Activated naive CD4-positive, alpha-beta T cell treated with anti-CD3 and anti-CD28 coated beads, Interleukin-2, amount 50 U/mL, for 72 hours (primary cell): Measurements from ENCODE around the gene ALG1. TPM values are rescaled to one million over a fixed set of nuclear protein-coding genes. Genes with fewer than 3 reads are reported as not detected.
"Not testable (repeated sequence)": the region's sequence is repeated elsewhere in the genome, so short reads cannot be mapped to it uniquely, and the experiment has no call there.

ENCODE experiments used
- ATAC-seq, 2 donors: fragments of 150-1000 bp; cut with Tn5 transposase; 2 replicates each; pipeline ENCODE4 v1.10.0; 2021; ENCODE audit warnings: mild to moderate bottlenecking in 2 of 2, moderate library complexity in 2 of 2
- DNase-seq, 2 donors: peaks; one replicate each; pipeline ENCODE4 v3.0.0; 2021 to 2022; ENCODE audit warnings: low spot score in 2 of 2
- H3K27ac Mint-ChIP-seq, 2 donors: one replicate each; pipeline ENCODE4 v1.8.0; 2022; ENCODE audit warnings: mild to moderate bottlenecking in 2 of 2, mixed read lengths in 2 of 2
- H3K36me3 Mint-ChIP-seq, 2 donors: one replicate each; pipeline ENCODE4 v1.8.0; 2022; ENCODE audit warnings: mixed read lengths in 2 of 2
- H3K9me3 Mint-ChIP-seq, 2 donors: one replicate each; pipeline ENCODE4 v1.8.0; 2022; ENCODE audit warnings: mixed read lengths in 2 of 2
- total RNA-seq, 2 donors: library from RNA; stranded (reverse); gene quantifications; one replicate each; pipeline ENCODE4 v1.2.3, GENCODE V29; 2022

ALG1 gene
- total RNA-seq, 2 donors from 2014 or later, result 11.0 to 20.8 TPM

DNA sequence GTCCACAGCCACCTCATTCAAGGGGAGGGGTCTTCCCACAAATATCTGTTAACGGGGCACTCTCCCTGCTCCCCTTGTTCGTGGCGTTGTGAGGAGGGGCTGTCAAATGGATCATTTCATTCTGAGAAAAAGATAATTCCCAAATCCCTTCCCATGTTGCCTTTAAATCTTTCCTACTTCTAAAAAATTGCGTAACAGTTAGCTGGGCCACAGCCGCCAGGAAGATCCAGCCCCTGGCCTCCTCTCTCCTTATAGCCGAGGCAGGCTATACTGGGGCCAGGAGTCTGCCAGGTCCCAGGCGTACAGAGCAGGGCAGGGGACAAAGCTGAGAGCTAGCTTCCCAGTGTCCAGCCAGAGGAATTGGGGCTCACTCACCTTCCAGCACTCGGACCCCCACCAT lies 6.3 kb upstream of the ALG1 start:
- Mint-ChIP-seq H3K9me3 (no peaks in the 10 kb centered on the region), H3K36me3 (no peaks in the 10 kb centered on the region), H3K27ac (no peak overlapping the region)
- ATAC-seq, result no peak
- DNase-seq, result no peak

DNA sequence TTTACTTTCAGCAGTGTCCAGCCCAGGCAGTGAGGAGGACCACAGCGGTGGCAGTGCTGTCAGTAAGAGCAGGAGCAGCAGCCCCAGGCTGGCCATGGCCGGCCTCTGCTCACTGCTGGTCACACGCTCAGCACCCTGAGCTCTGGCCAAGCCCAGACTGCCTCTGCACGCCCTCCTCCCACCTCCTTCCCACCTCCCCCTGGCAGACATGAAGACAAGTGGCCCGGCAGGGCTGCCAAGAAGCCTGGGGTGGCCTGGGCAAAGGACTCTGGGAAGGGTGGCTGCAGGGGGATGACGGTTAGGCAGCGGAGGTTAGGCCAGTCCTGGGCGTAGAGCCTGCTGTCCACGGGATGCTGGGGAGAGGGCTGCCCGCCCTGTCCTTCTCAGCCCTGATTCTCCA lies 5.8 kb upstream of the ALG1 start, which contains the start of gene C16orf89:
TSS of gene C16orf89 (minus strand) at position 144 of the 400 bp plus-strand sequence. CDS start at position 96, 48 bp downstream.
- H3K36me3 Mint-ChIP-seq, result no peaks in the 10 kb centered on the region

DNA sequence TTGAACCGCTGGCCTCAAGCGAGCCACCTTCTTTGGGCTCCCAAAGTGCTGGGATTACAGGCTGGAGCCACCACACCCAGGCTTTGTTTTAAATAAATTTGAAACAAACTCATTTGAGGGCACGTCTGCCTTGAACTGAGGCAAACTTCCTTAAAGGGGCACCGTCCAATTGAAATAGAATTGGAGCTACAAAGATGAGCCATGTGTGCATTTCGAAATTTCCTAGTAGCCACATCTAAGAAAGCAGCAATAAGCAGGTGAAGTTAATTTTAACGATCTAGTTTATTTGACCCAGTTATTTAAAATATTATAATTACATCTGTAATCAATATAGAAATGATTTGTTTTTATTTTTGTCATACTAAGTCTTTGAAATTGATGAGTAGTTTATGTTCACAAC lies 5.1 kb upstream of the ALG1 start:
- peaks cover 2% of the 10 kb centered on the region in 2 donors for H3K36me3 Mint-ChIP-seq
- DNase-seq (no peak), ATAC-seq (no peak)
- H3K27ac Mint-ChIP-seq, result no peak overlapping the region
- H3K9me3 Mint-ChIP-seq, result no peaks in the 10 kb centered on the region

More for the DNA sequence above, 5.8 kb upstream of the ALG1 start, which contains the start of gene C16orf89:
- DNase-seq (no peak), ATAC-seq (no peak)
- no peak within 1 kb of the TSS for H3K27ac Mint-ChIP-seq
- no peaks in the 10 kb centered on the region for H3K9me3 Mint-ChIP-seq

DNA sequence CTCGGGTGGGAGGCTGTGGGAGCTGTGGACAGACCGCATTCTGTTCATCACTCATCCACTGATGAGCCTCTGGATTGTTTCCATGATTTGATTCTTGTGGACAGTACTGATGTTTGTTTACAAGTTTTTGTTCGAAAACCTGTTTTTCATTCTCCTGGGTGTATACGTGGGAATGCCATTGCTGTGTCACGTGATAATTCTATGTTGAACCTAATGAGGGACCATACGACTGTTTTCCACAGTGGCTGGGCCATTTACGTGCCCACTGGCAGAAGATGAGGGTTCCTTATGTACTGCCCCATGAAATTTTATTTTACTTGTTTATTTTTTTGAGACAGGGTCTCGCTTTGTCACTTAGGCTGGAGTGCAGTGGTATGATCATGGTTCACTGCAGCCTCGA lies 2.6 kb upstream of the ALG1 start:
- Mint-ChIP-seq H3K9me3 (no peaks in the 10 kb centered on the region), H3K27ac (peak overlapping the region in 1 of 2 donors; percentile 73), H3K36me3 (peaks cover 7 to 18% of the 10 kb centered on the region in 2 donors)
- DNase-seq (no peak), ATAC-seq (no peak)

DNA sequence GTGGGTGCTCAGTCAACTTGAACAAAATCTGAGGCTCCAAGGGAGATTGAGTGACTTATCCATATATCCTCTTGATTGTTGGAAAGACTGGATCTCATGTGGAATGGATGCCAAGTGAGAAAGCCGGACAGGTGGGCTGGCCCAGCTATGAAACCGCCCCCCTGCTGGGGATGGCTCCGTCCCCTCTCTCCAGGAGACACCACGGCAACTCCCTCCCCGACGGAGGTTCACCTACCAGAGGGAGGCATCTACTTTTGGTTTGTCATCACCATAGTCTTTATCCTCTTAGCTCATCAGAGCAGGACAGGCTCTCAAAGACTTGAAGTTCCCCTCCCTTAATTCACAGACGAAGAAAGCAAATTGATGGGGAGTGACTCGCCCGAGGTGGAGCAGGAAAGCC lies 1.8 kb upstream of the ALG1 start:
- ATAC-seq (no peak), DNase-seq (no peak)
- Mint-ChIP-seq H3K27ac (peak overlapping the region in 1 of 2 donors; percentile 73), H3K36me3 (peaks cover 10 to 18% of the 10 kb centered on the region in 2 donors), H3K9me3 (no peaks in the 10 kb centered on the region)

DNA sequence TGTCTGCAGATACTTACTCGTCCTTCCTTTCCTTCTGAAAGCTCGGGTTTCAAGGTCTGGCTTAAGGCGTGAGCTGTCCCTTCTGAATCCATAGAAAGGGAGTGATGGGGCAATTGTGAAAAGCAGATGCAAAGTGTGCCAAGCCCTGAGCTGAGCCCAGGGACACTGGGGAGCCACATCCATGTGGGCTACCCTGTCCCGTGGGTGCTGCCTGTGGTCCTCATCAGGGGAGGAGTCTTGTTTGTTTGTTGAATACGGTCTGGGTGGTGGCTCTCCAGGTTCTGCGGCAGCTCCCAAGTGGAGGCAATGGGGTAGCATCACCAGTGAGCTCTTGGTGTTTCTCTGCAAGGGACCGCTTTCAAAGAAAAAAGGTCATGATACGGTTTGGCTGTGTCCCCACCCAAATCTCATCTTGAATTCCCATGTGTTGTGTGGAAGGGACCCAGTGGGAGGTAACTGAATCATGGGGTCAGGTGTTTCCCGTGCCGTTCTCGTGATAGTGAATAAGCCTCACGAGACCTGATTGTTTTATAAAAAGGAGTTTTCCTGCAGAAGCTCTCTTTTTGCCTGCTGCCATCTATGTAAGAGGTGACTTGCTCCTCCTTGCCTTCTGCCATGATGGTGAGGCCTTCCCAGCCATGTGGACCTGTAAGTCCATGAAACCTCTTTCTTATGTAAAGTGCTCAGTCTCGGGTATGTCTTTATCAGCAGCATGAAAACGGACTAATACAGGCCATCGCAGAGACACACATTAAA lies 1.0 kb upstream of the ALG1 start:
- no peak for DNase-seq
- no peaks in the 10 kb centered on the region for H3K9me3 Mint-ChIP-seq
- ATAC-seq, result no peak
- peak overlapping the region; percentile 93 to 99 for H3K27ac Mint-ChIP-seq
- peaks cover 18 to 24% of the 10 kb centered on the region in 2 donors for H3K36me3 Mint-ChIP-seq

DNA sequence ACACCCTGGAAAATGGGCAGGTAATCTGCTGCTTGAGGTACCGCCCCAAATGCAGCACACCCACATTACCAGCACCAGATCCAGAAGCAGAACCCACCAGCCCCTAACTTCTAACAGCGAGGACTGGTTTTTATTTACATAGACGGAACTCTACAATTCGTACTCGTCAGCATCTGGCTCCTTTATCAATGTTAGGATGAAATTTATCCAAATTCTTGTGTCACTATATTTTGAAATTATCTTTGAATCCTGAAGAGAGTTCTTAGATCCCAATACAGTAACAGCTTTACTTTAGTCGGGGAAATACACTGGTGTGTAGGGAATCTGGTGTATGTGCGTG lies 332 bp upstream of the ALG1 start:
- DNase-seq (no peak), ATAC-seq (no peak)
- peaks cover 21 to 24% of the 10 kb centered on the region in 2 donors for H3K36me3 Mint-ChIP-seq
- peak overlapping the region; percentile 93 to 99 for H3K27ac Mint-ChIP-seq
- no peaks in the 10 kb centered on the region for H3K9me3 Mint-ChIP-seq

DNA sequence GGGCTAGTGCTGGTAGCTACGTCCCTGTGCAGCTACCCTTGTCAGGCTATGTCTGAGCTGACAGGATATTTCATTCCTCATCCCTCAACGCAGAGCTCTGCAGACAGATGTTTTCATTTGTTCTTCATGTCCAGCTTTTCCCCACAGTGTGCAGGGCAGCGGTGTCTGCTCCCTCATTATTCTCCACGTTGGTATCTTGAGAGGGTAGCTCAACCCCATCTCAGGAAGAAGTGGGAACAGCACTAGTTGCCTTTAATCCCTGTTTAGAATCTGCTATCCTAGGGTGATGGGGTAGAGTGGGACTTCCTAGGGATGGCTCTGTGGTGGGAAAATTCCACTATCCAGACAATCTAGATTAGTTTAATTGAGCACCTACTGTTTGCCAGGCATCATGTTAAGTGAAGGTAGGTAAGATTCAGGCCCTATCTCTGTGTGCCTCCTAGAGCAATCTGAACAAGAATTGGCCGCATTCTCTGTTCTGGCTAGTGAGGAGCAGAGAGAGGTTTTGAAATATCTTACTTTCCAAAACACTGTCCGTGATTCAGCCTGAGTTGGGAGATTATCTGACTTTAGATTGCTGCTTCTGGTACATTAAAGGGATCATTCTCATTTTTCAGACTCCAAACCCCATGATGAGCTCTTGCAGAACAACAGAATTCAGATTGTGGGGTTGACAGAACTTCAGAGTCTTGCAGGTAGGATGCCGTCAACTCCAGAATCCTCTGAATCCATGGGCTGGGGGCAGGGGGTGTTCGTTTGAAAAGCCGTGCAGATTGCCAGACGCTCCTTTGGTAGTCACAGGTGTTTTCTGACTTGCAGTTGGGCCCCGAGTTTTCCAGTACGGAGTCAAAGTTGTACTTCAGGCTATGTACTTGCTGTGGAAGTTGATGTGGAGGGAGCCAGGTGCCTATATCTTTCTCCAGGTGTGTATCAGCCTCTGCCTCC lies 963 bp downstream of the ALG1 start:
- H3K36me3 Mint-ChIP-seq, result peaks cover 21 to 24% of the 10 kb centered on the region in 2 donors
- DNase-seq (no peak), ATAC-seq (no peak)
- peak overlapping the region; percentile 93 to 99 for H3K27ac Mint-ChIP-seq
- no peaks in the 10 kb centered on the region for H3K9me3 Mint-ChIP-seq

DNA sequence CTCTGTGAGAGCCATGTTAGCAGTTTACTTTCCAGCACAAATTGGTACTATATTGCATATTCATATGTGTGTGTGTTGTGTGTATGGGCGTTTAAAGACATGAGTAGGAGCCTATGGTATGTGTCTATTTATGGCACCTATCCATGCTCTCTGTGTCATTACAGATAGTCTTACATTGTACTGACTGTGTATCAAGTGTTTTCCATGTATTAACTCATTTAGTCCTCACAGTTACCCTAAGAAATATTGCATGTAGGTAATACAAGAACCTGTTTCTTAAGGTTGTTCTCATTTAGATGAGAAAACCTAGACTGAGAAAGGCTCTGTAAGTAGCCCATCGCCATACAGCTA lies 1.6 kb downstream of the ALG1 start:
- H3K9me3 Mint-ChIP-seq, result no peaks in the 10 kb centered on the region
- ATAC-seq (no peak), DNase-seq (no peak)
- peaks cover 21 to 24% of the 10 kb centered on the region in 2 donors for H3K36me3 Mint-ChIP-seq
- peak overlapping the region in 1 of 2 donors; percentile 93 for H3K27ac Mint-ChIP-seq

DNA sequence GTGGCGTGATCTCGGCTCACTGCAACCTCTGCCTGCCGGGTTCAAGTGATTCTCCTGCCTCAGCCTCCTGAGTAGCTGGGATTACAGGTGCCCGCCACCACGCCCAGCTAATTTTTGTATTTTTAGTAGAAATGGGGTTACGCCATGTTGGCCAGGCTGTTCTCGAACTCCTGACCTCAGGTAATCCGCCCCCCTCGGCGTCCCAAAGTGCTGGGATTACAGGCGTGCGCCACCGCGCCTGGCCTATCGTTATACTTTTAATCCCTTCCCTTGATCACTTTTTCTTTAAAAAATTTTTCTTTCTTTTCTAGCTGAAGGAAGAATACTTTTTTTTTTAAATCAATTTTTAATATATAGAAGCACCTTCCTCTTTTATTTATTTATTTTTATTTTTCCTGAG lies 2.1 kb downstream of the ALG1 start:
- H3K27ac Mint-ChIP-seq, DNase-seq, H3K9me3 Mint-ChIP-seq, ATAC-seq: not testable (repeated sequence)
- peaks cover 21 to 24% of the 10 kb centered on the region in 2 donors for H3K36me3 Mint-ChIP-seq

DNA sequence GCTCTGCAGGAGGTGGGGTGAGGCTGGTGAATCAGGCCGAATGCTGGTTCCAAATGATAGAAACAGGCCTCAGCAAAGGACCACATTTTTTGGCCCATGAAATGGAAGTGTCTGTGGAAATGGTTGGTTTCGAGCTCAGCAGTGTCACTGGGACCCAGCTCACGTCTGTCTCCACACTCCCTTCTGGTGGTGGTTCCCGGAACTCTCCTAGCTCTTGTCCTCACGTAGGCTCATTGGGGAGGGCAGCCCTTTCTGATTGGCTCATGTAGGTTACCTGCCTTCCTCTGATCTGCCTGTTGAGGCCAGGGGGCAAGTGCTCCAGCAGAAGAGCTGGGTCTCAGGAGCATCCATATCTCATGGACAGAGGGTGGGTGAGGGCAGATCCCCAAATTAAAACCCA lies 4.0 kb downstream of the ALG1 start:
- peaks cover 21 to 28% of the 10 kb centered on the region in 2 donors for H3K36me3 Mint-ChIP-seq

DNA sequence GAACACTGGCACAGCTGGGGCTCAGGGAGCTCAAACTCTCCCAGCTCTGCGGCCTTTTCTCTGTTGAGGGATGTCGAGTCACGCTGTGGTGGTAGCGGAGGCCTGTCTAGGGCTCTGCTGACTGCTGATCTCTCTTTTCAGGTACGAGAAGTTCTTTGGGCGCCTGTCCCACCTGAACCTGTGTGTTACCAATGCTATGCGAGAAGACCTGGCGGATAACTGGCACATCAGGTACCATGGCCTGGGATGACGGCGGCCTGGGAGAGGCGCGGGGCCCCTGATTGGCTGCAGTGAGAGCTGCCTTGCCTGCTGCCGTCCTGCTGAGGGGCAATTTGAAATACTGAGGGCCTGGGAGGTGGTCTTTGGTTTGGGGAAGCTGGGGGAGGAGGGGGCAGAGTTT lies 5.7 kb downstream of the ALG1 start:
- DNase-seq (no peak), ATAC-seq (no peak)
- H3K36me3 Mint-ChIP-seq, result peaks cover 14 to 18% of the 10 kb centered on the region in 2 donors
- no peak overlapping the region for H3K27ac Mint-ChIP-seq
- H3K9me3 Mint-ChIP-seq, result no peaks in the 10 kb centered on the region

More for the DNA sequence above, 4.0 kb downstream of the ALG1 start:
- no peaks in the 10 kb centered on the region for H3K9me3 Mint-ChIP-seq
- ATAC-seq (no peak), DNase-seq (no peak)
- peak overlapping the region in 1 of 2 donors; percentile 86 for H3K27ac Mint-ChIP-seq

DNA sequence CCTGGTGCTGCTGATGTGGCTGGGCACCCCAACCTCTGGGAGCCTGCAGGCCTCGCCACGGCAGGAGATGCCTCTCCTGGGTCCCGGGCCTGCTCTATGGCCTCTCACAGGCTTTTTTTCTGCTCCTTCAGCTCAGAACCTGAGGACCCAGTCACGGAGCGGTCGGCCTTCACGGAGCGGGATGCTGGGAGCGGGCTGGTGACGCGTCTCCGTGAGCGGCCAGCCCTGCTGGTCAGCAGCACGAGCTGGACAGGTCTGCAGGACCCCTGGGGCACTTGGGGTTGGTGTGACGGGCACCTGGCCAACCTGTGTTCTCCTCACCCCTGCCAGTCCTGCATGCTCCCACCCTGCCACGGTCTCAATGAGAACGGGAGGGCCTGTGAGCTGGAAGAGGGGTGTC lies 7.0 kb downstream of the ALG1 start:
- Mint-ChIP-seq H3K36me3 (peaks cover 10 to 14% of the 10 kb centered on the region in 2 donors), H3K27ac (no peak overlapping the region), H3K9me3 (no peaks in the 10 kb centered on the region)
- ATAC-seq, result no peak
- DNase-seq, result no peak

DNA sequence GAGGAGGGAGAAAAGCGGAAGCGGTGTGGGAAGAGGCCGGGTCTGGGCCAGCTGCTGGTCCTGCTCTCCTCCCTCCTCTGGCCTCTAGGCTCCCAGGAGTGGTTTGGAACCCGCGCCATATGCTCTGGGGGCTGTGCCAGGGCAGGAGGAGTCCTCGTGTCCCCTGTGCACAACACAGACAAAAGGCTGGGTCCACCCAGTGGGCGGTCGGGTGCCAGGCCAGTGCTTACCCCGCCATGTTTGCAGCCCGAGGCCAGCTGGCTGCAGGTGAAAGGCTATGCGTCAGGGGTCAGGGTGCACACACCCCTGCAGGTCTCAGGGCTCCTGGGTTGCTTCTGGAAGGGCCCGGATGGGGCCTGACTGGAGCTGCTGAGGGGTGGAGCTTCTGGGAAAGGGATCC lies 8.8 kb downstream of the ALG1 start:
- H3K36me3 Mint-ChIP-seq, result peaks cover 5 to 11% of the 10 kb centered on the region in 2 donors
- not testable (repeated sequence) for ATAC-seq, DNase-seq, H3K9me3 Mint-ChIP-seq, H3K27ac Mint-ChIP-seq

DNA sequence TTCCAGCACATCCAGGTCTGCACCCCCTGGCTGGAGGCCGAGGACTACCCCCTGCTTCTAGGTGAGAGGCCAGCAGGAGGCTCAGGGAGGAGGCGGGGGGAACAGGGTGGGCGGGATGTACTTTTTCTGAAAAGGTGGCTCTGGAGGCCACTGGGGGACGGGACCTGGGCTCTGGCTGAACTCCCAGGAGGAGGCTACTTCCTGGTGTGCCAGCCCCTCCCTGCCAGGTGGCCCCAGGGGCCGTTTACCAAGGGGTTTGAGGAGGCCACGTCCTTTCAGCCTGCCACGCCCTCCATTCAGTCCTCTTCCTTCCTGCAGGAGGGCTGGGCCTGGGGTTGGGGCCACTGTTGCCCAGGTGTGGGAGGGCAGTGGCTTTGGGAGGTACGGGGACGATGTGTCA lies 9.4 kb downstream of the ALG1 start:
- DNase-seq, H3K9me3 Mint-ChIP-seq, H3K27ac Mint-ChIP-seq, ATAC-seq: not testable (repeated sequence)
- H3K36me3 Mint-ChIP-seq, result peaks cover 0 to 10% of the 10 kb centered on the region in 2 donors

DNA sequence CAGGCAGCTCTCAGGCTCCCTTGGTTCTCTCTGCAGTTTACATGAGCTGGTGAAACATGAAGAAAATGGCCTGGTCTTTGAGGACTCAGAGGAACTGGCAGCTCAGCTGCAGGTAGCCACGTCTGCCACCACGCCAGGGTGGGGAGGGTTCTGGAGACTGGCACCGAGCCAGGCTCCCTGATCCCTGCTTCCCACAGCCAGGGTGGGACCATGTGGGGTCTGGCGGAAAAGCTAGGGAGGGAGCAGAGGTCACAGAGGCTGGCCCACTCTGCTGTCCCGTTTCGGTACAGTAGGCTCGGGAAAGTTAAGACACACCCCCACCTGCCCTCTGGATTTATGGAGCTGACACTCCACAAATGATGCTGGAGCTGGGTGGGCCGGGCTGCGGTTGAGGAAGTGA lies 12.0 kb downstream of the ALG1 start:
- H3K36me3 Mint-ChIP-seq, result peaks cover 0 to 10% of the 10 kb centered on the region in 2 donors
- not testable (repeated sequence) for H3K27ac Mint-ChIP-seq, DNase-seq, H3K9me3 Mint-ChIP-seq, ATAC-seq

DNA sequence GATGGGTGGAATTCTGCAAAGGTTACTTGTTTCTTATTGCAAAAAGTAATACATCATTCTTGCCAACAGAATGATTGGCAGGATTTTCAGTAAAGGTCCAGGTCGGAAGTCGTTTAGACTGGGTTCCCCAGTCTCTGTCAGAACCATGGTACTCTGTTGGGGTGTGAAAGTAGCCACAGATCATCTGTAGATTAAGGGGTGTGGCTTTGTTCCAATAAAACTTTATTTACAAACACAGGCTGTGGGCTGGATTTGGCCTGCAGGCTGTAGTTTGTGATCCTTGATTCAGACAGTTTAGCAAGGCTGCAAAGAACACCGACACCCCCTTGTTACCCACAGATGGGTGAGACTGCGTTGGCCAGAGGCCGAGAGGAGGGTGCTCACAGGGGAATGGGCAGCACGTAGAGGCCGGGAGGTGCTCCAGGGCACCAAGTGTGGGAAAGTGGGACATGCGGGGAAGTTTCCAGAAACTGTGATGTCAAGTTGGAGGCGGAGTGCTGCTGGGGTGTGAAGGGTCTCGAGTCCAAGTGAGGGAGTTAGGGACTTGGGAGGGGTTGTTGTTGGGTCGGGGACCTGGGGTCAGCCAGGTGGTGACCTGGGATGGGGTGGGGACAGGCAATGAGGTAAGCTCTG lies 12.6 kb downstream of the ALG1 start:
- H3K27ac Mint-ChIP-seq, result peak overlapping the region in 1 of 2 donors; percentile 30

More for the DNA sequence above, 12.6 kb downstream of the ALG1 start:
- peaks cover 0 to 10% of the 10 kb centered on the region in 2 donors for H3K36me3 Mint-ChIP-seq
- not testable (repeated sequence) for ATAC-seq, DNase-seq, H3K9me3 Mint-ChIP-seq
